ENCODE measurements around the gene C9orf78. TPM values are rescaled to one million over a fixed set of nuclear protein-coding genes. Genes with fewer than 3 reads are reported as not detected.
A peak's percentile ranks its signal among the peaks of the same experiment; 100 is the strongest.

The C9orf78 gene
- total and polyA plus RNA-seq, 9 of the 15 experiments (the other 6 are each of a cell fraction or from before 2014, with no cell fraction given), result 94.6 to 266 (median 202) TPM

GRCh38 chr9:129863059-129863690 lies 28.1 kb upstream of the C9orf78 start (continued):
- no peak for TF ChIP-seq XRCC4 (IDR thresholded peaks at IDR 0.05; ENCODE audit: extremely low read depth, insufficient read depth, insufficient read length)
- TF ChIP-seq AFF4 (CRISPR knock-in tag; IDR thresholded peaks at IDR 0.05), result peak; percentile 96
- 0 out of 2 replicates have a peak, but pooled peaks have one; percentile 42 for TF ChIP-seq SUPT5H (IDR thresholded peaks at IDR 0.05)
- TF ChIP-seq SNIP1 (IDR thresholded peaks at IDR 0.05; ENCODE audit: low read depth), result no peak
- peak; percentile 97 for TF ChIP-seq STAT5A (IDR thresholded peaks at IDR 0.05; ENCODE audit: borderline replicate concordance, low read length)
- TF ChIP-seq TCF3 (CRISPR knock-in tag; IDR thresholded peaks at IDR 0.05), result peak; percentile 100
- TF ChIP-seq MECOM (CRISPR knock-in tag; IDR thresholded peaks at IDR 0.05), result peak; percentile 91
- TF ChIP-seq RERE (CRISPR knock-in tag; IDR thresholded peaks at IDR 0.05; ENCODE audit: borderline replicate concordance), result peak; percentile 97; the same call in 1 of the 2 replicates
- TF ChIP-seq RBM22 (IDR thresholded peaks at IDR 0.05; ENCODE audit: low read depth, low read length, poor library complexity, severe bottlenecking), result peak; percentile 36
- TF ChIP-seq, protein P1, sequence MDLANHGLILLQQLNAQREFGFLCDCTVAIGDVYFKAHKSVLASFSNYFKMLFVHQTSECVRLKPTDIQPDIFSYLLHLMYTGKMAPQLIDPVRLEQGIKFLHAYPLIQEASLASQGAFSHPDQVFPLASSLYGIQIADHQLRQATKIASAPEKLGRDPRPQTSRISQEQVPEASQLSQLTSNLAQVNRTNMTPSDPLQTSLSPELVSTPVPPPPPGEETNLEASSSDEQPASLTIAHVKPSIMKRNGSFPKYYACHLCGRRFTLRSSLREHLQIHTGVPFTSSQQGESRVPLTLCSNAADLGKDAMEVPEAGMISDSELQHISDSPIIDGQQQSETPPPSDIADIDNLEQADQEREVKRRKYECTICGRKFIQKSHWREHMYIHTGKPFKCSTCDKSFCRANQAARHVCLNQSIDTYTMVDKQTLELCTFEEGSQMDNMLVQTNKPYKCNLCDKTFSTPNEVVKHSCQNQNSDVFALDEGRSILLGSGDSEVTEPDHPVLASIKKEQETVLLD (IDR thresholded peaks at IDR 0.05), result peak; percentile 92
- 0 out of 2 replicates have a peak, but pooled peaks have one; percentile 58 for TF ChIP-seq ILK (tag; IDR thresholded peaks at IDR 0.05; ENCODE audit: borderline replicate concordance, low read depth)
- peak; percentile 60; the same call in 1 of the 2 replicates for TF ChIP-seq HIVEP1 (CRISPR knock-in tag; IDR thresholded peaks at IDR 0.05)
- peak; percentile 80 for TF ChIP-seq POLR2G (IDR thresholded peaks at IDR 0.05; ENCODE audit: low read depth, low read length)
- TF ChIP-seq ZNF134 (CRISPR knock-in tag; conservative IDR thresholded peaks at IDR 0.05), result peak; percentile 64; the same call in 1 of the 2 replicates
- no peak; the same call in 1 of the 2 replicates for TF ChIP-seq RFX7 (CRISPR knock-in tag; IDR thresholded peaks at IDR 0.05)
- TF ChIP-seq ZNF584 (CRISPR knock-in tag; IDR thresholded peaks at IDR 0.05; ENCODE audit: low read depth), result no peak
- peak; percentile 98 for TF ChIP-seq ZNF263 (CRISPR knock-in tag; IDR thresholded peaks at IDR 0.05; ENCODE audit: borderline replicate concordance)
- TF ChIP-seq POLR2AphosphoS2 (IDR thresholded peaks at IDR 0.05; ENCODE audit: low read length), result peak; percentile 46; the same call in 1 of the 2 replicates
